NK-92 treated with Interleukin-12 subunit alpha and Interleukin-12 subunit beta, amount 100 ng/mL, for 24 hours (cell line): ENCODE results near the gene THAP4.

Experiments
- DNase-seq: peaks from one replicate; lab custom pipeline; 2025; lab: John Stamatoyannopoulos, UW

The THAP4 gene

DNA sequence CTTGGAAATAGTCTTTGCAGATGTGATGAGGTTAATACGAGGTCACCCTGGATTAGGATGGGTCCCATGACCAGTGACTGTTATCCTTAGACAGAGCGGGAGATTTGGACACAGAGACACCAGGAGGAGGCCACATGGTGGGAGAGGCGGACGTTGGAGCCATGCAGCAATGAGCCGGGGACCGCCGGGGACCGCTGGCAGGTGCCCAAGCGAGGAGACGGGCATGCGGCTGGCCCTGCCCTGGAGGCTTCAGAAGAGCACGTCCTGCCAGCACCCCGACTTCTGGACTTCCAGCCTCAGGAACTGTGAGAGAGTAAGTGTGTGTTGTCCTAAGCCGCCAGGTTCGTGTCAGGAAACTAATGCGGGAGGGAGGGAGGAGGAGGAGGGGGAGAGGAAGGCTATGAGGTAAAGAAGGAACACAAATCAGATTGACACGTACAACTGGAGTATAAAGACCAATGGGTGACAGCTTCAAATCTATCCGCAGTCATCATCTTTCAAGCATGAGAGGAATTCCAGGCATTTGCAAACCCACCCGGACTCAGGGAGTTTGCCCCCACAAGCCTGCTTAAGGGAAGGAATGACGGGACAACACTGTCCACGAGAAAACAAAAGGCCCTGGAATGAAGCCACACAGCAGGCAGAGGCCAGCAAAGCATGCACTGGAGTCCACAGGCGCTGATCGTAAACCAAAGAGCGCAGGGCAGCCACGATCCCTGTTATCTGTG, 90.0 kb downstream of the THAP4 start:
- DNase-seq = no peak

DNA sequence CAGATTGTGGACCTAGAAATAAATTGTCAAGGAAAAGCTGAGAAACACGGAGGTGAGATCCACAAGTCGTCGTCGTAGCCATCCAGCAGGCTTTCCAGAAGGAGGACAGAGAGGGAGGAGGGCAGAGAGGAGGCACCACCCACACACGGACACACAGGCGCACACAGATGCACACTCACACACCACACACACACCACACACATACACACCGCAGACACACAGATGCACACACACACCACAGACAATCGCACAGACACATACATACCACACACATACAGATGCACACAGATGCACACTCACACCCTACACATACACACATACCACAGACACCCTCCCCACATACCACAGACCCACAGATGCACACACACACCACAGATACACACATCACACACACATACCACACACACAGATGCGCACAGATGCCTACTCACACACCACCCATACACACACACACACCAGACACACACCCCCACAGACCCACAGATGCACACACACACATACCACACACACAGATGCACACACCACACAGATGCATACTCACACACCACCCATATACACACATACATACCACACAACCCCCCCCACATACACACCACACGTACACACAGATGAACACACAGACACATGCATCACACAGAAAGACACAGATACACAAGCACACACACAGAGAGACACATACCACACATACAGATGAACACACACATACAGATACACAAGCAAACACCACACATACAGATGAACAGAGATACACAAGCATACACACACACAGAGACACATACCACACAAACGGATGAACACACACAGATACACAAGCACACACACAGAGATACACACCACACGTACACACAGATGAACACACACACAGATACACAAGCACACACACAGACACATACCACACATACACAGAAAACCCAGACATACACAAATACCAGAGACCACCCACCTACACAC, 91.2 kb downstream of the THAP4 start:
- DNase-seq = no peak

DNA sequence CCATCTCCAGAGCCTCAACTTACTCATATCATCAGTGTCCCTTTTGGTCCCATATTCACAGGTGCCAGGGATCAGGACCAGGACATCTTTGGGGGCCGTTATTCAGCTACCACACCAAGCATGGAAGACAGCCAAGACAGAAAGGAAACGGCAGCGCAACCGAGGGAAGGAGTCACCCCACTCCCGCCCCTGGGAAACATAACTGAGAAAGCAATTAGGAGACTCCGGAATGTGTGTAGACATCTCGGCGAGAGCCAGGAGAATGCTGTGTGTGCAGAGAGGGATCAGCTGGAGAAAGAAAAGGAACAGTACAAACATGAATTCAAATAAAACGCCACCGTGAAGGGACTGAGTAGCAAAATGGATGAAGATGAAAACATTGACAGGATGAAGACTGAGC, 91.9 kb downstream of the THAP4 start:
- no peak for DNase-seq

DNA sequence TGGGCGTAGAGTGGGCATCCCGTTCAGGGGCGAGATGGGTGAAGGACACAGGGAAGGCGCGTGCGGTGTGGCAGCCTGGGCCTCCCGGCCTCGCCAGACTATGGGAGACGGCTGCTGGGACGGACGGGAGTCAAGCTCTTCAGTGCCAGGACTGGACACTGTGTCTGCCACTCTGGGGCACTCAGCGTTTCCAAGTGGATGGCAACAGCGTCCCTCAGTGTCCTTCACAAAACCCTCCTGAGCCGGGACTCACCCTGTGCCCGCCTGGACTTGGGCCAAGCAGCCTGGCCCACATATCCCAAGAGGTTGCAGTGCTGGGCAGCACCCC, 94.7 kb downstream of the THAP4 start:
- no peak for DNase-seq

DNA sequence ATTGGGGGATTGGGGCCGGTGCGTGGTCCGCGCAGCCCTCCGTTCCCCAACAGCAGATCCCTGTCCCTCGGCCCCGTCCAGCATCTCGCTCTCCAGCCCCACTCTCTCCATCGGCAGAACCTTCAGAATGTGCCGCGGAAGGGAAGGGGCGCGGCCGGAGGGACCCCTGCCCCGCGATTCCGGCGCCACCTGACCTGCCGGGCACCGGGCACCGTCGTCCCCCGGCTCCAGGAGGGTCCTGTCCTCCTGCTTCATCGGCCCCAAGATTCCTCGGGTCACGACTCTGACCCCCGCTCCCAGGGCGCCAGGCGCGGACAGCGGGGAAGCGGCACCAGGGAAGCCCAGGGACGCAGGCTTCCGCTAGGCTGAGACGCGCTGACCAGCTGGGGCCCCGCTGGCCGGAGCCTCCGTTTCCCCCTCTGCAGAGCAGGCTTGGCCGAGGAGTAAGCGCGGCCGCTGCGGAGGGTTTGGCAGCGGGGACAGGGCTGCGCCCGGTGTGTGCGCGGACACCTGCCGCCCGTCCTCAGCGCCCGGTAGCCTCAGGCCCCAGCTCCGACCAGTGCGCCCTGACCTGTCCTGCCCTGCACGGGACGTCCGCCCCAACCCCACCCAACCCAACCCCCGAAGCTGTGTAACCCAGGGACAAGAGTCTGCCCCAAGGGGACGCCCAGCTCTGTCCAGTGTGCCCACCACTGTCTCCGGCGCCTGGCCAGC, 95.2 kb downstream of the THAP4 start:
- DNase-seq = no peak

DNA sequence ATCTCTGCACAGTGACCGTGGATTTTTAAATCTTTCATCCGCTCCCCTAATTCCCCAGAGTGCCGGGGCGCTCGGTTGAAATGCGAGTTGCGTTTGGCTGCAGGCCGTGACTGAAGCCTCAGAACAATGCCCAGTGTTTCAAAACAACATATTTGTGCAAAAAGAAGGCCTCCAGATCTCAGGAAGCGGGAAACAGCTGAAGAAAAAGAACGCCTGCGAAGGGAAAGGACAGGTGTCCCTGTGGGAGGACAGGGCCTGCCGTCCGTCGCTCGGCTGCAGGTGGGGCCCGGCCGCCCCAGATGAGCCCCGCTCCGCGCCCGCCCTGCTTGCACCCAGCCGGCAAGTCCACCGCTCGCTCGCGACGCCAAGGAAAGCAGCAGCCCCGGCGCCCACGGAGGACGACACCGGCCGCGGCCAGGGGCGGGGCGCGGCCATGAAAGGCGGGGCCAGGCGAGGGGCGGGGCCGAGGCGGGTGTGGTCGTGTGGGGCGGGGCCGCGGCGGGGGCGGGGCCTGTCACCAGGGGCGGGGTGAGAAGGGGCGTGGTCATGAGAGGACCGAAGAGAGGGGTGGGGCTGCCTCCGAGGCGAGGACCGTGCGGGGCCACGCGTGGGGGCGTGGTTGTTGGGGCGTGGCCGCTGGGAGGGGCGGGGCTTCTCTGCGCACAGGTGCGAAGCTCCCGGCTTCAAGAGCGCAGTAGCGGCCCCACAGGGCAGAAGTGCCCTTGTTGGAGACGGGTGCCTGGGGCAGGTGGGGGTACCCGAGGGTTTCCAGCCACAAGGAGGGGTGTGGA, 96.0 kb downstream of the THAP4 start:
- no peak for DNase-seq

DNA sequence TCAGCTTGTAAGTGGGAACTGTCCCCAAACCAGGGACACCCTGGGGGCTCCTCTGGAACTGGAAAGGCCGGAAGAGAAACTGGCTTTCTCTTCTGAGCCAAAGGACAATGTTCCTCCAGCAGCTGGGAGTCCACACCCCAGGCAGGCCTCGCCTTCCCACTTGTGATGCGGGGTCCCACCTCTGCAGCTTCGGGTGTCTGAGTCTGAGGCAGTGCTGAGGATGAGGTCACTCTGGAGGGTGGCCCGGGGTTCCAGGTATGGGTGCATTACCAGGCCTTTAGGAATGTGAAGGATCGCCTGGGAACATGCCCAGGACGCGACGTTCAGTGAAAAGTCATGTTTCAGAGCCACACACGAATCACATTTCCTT, 96.6 kb downstream of the THAP4 start:
- no peak for DNase-seq

DNA sequence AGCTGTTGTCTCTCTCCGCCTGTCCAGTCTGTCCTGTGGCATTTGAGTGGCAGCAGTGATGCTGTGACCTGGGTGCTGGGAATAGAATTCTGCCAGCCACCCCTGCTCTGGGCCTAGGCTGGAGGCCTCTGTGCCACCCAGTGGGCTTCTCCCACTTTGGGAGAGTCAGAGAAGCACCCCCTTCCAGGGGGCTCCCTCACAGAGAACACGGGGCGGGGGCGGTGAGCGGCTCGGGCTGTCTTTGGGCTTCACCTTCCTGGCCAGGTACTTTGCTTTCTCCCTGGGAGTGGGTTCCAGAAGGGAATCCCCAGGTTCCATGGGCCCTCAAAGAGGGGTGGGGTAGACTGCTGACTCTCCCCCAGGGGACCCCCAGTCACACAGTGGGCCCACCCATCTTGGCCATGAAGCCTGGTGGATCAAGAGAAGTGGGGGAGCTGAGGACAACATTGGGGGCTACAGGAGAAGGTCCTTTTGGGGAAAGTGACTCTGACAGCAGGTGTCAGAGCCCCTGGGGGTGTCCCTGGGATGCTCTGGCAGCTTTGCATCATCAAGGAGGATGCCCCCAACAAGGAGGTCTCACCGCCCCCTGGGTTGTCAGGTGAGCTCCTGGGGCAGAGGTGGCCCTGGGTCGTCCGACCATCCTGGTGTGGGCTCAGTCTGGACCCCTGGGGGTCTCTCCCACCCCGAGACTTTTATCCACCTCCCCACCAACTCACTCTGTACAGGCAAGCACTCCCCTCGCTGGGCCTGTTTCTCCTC, 97.2 kb downstream of the THAP4 start:
- DNase-seq = no peak

DNA sequence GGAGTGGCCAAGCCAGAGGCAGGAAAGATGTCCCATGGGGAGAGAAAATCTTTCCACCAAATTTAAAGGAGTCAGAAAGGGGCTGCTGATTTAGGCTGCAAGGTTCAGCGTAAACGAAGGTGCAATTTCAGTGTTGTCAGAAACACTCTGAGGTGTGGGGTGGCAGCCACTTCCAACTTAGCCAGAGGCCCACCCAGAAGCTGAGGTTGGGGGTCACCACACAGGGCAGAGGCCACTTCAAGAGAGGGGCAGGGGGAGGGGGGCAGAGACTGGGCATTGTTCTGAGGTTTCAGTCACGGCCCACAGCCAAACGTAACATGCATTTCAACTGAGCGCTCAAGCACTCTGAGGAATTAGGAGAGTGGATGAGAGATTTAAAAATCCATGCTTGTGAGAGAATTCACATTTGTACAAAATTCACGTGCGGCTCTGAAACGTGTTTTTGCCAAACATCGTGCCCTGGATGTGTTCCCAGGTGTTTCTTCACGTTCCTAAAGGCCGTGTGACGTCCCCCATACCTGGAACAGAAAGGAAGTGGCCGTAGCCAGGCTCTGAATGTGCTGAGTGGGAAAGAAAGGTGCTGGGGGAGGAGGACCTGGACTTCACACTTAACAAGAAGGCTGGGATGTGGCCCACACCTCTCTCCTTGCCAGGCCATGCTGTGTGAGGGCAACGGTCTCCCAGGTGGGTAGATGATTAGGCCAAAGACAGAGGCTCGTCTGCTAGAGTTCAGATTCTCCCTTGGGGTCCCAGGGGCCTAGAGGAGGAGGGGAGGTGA, 97.9 kb downstream of the THAP4 start:
- no peak for DNase-seq

DNA sequence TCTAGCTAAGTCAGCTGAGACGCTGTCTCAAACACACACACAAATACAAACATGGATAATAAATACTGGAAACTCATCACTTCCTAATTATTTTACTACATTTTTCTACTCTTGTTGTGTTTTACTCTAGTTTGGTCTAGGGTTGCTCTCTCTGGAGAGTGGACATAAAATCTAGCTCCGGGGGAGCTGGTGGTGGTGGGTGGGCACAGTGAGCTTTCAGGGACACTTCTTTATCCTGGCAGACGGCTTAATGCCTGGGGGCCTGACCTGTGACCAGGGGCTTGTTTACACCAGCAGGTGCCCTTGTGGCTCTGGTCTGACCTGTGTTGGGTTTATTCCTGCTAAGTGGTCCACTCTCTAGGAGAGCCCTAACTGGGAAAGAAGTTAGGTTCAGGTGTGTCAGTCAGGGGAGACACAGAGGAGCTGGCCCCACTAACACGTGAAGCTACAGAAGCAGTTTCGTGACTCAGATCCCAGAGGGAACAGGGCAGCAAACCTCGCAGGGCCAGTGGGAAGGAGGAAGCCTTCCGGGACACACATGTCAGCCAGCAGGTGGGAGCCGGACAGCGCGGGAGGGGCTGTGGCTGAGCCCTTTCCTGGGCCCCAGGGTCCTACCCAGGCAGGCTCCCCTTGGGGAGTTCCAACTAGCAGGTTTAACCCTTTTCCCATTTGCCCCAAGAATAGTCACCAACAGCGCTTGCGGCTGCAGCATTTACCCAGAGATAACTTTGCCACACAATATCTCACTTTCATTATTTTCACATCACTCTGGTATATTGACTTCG, 100.9 kb downstream of the THAP4 start:
- no peak for DNase-seq

DNA sequence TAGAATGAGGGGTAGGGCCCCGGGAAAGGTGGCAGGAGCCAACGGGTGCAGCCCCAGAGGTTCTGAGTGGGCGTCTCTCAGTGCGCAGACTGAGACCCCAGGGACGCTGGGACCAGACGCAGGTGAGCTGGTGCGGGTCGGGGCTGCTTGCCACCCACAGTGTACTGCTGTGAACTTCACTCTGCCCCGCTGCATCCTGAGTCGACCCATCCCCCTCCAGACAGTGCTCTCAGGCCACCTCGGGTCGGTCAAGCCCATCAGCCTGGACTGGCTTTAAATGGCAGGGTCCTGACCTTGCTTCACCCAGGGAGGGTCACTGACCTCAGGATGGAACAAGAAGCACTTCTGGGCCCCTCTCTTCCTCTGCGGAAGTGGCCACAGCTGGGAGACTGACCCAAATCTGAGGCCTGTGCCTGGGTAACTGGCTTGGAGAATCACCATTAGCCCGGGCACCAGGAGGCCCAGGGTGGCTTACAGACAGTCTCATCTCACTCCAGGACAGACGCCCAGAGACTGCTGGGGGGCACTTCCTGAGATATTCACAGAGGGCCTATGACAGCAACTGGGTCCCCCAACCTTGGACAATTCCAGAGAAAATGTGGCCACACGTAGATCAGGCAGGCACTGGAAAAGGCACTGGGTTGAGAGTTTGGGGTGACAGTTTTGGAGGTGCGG, 102.1 kb downstream of the THAP4 start:
- no peak for DNase-seq
